Sigmoid colon (tissue), 4 donors: ENCODE results near the gene MEF2A.

Experiments used
- EP300 ChIP-seq, 4 donors: sonication (generic); formaldehyde crosslinking; IDR thresholded peaks; one replicate each; pipeline ENCODE4 v1.6.1; 2017; ENCODE audit warnings: antibody characterized with exemption in 4 of 4
- POLR2A ChIP-seq, 2 donors: fragments of 450-650 bp; IDR thresholded peaks; one replicate each; pipeline ENCODE4 v1.6.1; 2016; ENCODE audit warnings: antibody characterized with exemption in 2 of 2, mild to moderate bottlenecking in 2 of 2, moderate library complexity in 2 of 2
- POLR2AphosphoS5 ChIP-seq, 4 donors: sonication (generic); formaldehyde crosslinking; IDR thresholded peaks; one replicate each; pipeline ENCODE4 v1.6.1; 2017; ENCODE audit warnings: antibody characterized with exemption in 4 of 4
- TF ChIP-seq, protein P1 (sequence below), 4 experiments: fragments of 450-650 bp in 3 of 4; fragments of 200-600 bp in 1 of 4; IDR thresholded peaks; one replicate each; pipeline ENCODE4 v1.5.1; 2016 to 2019; ENCODE audit warnings: antibody characterized with exemption in 4 of 4, mild to moderate bottlenecking in 3 of 4, moderate library complexity in 2 of 4

DNA sequence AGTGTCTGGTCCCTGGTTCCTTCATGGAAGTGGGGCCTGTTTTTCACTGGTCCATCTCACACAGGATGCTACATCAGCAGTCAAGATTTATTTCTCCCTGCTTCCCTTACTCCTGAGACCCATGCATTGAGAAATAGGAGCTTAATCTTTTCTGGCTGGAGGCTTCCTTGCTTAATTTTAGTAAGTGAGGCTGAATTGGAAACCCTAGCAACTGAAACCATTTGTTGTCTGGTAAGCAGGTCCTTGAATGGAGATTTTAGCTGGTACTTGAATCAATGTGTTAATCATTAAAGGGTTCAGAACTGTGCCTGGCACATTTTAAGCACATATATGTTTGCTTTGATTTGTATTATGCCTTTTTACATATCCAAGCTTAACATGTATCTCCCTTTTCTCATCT is 20.2 kb upstream of the MEF2A start:
- TF ChIP-seq, protein P1, sequence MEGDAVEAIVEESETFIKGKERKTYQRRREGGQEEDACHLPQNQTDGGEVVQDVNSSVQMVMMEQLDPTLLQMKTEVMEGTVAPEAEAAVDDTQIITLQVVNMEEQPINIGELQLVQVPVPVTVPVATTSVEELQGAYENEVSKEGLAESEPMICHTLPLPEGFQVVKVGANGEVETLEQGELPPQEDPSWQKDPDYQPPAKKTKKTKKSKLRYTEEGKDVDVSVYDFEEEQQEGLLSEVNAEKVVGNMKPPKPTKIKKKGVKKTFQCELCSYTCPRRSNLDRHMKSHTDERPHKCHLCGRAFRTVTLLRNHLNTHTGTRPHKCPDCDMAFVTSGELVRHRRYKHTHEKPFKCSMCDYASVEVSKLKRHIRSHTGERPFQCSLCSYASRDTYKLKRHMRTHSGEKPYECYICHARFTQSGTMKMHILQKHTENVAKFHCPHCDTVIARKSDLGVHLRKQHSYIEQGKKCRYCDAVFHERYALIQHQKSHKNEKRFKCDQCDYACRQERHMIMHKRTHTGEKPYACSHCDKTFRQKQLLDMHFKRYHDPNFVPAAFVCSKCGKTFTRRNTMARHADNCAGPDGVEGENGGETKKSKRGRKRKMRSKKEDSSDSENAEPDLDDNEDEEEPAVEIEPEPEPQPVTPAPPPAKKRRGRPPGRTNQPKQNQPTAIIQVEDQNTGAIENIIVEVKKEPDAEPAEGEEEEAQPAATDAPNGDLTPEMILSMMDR (IDR thresholded peaks at IDR 0.05) = no peak
- TF ChIP-seq POLR2AphosphoS5 (IDR thresholded peaks at IDR 0.05) = no peak
- no peak for TF ChIP-seq EP300 (IDR thresholded peaks at IDR 0.05)
- TF ChIP-seq POLR2A (IDR thresholded peaks at IDR 0.05) = no peak
